GM19463 (cell line): ENCODE data around the gene SMYD3.

Experiments
- ATAC-seq: cut with Tn5 transposase; IDR thresholded peaks from one replicate; pipeline ENCODE4 v1.9.1; 2021; ENCODE audit warnings: mild to moderate bottlenecking, moderate library complexity; ENCODE audit not compliant: unreplicated experiment

Gene SMYD3

DNA sequence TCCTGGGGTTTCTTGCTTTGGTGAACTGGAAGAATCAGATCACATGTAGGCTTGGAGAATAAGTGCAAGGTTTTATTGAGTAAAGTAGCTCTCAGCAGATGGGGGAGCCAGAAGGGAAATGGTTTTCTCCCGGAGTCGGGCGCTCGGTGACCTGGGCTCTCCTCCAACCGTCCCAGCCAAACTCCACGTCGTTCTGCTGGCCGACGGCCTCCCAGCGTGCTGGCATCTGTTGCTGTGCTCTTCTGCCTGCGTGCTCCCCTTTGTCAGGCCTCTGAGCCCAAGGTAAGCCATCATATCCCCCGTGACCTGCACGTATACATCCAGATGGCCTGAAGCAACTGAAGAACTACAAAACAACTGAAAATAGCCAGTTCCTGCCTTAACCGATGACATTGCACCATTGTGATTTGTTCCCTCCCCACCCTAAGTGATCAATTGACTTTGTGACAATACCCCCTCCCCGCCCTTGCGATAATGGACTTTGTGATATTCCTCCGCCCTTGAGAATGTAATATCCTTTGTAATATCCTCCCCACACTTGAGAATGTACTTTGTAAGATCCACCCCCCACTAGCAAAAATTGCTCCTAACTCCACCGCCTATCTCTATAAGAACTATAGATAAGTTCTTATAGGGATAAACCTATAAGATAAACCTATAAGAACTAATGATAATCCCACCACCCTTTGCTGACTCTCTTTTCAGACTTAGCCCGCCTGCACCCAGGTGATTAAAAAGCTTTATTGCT lies 88.3 kb downstream of the SMYD3 start:
- no peak for ATAC-seq

DNA sequence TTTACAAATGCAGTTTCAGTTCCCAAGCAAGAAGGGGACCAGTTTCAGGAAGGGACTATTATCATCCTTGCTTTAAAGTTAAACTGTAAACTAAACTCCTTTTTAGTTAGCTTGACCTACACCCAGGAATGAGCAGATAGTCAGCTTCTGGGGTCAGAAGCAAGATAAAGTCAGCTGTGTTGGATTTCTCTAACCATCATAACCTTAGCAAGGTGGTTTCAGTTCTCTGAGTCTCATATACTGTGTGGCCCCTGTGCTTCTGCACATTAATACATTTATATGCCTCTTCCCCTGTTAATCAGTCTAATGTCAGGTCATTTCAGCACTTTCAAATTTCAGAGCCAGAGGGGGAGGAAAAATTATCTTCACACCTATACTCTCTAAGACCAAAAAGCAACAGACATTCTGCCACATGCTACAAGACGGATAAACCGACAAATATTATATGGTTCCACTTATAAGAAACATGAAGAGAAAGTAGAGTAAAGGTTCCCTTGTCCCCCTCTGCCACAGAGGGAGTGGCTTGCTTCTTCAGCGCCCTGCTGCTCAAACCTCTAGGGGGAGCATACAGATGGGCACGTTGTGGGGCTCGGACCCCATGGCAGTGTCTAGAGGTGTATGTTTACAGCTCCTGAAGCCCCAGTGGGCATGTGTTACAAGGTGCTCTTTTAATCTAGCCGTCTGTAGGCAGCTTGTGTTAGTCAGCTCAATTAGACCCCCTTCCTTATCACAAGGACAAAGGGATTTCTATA lies 89.1 kb downstream of the SMYD3 start:
- ATAC-seq = peak; percentile 73

DNA sequence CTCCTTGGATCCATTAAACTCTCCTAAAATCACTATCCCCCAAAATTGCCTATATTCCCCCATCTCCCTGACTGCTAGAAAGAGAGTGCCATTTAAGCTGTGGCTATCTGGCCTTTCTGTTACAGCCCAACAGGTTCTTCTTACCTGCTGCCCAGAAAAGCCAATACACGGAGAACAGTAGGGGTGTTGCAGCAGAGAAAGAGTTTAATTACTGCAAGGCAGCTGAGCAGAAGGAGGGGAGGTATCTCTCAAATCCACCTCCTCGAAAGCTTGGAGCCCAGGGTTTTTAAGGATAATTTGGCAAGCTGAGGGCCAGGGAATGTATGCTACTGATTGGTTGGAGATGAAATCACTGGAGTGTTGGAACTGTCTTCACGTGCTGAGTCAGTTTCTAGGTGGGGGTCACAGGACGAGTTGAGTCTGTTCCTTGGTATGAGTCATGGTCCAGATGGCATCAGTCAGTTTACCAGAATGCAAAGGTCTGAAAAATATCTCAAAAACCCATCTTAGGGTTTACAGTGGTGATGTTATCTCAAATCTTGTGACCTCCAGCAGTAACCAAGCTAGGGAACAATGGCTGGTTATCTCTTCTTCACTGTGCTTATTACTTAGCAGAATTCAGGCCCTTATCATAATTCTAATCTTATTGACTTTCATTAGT lies 89.8 kb downstream of the SMYD3 start:
- peak; percentile 32 for ATAC-seq

DNA sequence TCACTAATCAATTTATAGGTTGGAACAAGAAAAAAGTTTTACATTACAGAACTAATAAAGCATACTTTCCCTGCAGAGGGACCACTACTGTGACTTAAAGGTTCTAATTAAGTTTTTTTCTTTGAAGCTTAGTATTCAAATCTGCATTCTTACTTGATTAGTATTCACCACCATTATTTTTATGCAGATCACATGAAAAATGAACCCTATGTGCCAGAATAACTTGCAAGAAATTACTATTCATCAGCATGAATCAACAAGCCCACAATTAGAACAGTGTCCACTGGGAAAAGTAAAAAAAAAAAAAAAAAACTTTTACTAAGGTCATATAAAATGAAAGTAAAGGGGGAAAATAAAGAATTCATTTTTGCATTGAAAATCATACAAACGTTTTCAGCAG lies 90.8 kb downstream of the SMYD3 start:
- ATAC-seq = no peak

DNA sequence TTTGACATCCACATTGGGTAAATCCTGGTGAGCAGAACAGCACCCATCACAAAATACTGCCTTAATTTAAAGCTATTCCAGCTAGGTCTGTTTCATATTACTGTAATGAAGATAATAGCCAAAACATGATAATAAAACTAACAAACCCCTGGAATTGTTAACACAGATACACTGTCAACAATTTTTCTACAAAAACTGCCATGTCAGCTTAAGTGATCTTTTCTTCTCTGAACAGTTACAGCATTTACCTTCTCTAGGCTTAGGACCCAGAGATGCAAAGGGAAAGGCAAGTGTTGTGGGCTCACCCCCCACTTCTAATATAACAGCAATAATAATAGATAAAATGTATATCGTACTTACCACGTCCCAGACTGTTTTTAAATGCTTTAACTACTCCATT lies 92.1 kb downstream of the SMYD3 start:
- ATAC-seq = no peak

DNA sequence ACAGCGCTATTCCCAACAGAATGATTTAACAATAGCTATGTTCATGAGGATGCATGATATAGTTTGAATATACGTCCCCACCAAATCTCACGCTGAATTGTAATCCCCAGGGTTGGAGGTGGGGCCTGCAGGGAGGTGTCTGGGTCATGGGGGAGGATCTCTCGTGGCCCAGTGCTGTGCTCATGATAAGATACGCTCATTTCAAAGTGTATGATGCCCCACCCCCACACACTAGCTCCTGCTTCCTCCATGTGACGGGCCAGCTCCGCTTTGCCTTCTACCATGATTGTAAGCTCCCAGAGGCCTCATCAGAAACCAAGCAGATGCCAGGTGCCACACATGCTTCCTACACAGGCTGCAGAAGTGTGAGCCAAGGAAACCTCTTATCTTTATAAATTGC lies 93.6 kb downstream of the SMYD3 start:
- ATAC-seq = no peak

DNA sequence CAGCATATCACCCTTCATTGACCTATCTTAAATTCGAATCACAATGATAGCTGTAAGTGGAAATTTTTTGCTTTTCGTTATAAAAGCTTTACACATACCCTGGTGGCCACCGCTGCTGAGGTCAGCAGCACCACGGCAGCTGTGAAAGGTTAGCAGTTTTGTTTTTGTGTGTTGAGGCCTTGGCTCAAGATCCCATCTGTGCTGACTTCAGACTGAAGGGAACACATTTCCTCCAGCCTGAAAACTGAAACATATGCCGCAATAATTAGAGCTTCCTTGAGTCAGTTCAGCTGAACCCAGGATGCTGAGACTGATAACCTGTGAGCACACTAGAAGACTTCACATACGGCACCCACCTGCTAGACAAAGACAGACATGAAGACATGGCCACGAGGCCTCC lies 103.0 kb downstream of the SMYD3 start:
- no peak for ATAC-seq

DNA sequence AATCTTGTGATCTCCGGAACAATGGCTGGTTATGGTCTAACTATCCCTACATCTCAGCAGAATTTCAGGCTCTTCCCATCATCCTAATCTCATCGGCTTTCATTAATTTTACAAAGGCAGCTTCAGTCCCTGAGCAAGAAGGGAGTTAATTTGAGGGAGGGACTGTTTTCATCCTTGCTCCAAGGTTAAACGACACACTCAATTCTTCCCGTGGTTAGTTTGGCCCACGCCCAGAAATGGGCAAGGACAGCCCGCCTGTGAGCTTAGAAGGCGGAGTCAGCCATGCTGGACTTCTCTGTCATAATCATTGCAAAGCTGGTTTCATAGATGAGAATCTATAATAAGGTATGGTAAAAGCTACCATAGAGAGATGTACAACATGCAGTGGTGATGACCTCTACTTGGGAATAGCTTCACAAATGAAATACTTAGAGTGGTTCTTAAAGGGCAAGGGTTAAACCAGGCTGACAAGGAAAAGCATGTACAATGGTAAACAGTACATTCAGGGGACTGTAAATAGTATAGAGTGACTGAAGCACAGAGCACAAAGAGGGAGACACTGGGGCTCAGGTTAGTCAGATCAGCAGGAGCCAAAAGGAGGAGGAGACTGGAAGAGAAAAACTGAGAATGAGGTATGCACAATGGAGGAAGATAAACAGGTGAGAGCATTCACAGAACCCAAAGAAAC lies 108.8 kb downstream of the SMYD3 start:
- no peak for ATAC-seq

DNA sequence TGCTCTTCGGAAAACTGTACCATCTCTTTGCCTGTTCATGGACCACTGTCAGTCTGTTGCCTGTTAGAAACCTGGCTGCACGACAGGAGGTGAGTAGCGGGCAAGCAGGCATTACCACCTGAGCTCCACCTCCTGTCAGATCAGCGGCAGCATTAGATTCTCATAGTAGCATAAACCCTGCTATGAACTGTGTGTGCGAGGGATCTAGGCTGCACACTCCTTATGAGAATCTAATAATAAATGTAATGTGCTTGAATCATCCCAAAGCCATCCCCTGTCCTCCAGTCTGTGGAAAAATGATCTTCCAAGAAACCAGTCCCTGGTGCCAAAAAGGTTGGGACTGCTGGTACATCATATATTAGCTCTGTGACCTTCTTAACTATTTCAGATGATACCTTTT lies 110.0 kb downstream of the SMYD3 start:
- ATAC-seq = no peak

DNA sequence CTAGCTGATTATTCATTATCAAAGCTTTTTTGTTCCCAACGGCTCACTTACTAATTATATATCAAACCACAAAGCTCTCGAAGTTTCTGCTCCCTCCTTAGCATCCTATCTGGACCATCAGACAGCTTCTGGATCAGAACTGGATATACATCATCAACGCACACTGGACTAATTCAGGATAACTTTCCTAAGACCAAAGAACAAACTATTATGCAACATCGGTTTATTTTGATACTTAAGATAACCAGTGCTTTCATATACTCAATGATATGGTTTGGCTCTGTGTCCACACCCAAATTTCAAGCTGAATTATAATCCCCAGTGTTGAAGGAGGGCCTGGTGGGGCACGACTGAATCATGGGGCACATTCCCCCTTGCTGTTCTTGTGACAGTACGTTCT lies 110.8 kb downstream of the SMYD3 start:
- ATAC-seq = no peak

DNA sequence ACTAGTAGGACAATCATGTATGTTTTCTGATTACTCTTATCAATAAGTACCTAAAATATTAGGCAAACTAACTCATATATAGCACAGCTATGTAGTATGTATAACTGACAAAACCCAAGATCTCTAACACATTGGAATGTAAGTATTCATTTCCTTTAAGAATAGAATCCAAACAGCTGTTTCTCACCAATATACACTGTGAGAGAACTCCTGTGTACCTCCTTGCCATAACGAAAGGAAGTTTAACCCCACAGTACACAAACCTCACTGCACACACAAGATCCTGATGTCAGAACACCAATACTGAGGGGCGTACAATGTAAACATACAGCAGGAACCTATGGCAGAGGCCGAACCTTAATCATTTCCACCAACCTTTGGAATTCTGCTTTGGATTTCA lies 113.0 kb downstream of the SMYD3 start:
- no peak for ATAC-seq

DNA sequence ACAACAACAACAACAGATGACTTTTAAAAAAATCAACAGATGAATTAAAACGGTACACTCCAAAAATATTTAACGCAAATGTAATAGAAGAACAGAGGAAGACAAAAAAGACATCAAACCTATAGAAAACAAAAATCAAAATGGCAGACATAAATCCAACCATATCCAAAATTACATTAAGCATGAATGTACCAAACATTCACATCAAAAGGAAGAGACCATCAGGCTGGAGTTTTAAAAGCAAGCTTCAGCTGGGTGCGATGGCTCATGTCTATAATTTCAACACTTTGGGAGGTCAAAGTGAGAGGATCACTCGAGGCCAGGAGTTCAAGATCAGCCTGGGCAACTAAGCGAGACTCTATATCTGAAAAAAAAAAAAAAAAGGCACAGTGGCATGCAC lies 116.2 kb downstream of the SMYD3 start:
- no peak for ATAC-seq

DNA sequence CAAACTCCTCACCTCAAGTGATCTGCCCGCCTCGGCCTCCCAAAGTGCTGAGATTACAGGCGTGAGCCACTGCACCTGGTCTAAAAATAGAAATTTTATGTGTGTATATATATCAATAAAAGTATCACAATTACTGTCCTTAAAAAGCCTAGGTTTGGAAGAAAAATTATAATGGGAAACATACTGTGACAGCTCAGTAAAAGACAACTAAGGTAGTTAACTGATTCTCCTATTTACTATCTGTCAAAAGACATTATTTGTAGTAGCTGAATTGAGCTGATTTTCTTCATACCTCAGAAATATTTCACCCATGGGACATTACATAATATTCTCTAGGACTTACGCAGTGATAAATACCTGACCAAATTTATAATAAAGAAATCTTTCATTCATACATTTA lies 122.5 kb downstream of the SMYD3 start:
- no peak for ATAC-seq

DNA sequence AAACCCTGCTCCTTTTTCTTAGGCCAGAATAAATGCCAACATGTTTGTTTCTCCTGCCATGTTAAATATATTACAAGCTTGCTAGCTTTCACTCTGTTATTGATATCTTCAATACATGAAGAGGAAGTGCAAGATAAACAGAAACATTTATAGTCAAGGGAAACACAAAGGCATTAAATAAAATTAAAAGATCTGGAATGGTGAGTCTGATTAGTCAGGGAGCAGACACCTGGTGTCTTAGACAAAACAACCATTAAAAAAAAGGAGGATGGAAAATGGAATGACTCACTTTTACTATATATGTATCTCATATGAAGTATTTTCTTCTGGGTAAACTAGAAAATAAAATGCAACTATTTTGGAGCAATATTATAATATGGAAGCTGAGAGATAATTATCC lies 123.3 kb downstream of the SMYD3 start:
- ATAC-seq = no peak

DNA sequence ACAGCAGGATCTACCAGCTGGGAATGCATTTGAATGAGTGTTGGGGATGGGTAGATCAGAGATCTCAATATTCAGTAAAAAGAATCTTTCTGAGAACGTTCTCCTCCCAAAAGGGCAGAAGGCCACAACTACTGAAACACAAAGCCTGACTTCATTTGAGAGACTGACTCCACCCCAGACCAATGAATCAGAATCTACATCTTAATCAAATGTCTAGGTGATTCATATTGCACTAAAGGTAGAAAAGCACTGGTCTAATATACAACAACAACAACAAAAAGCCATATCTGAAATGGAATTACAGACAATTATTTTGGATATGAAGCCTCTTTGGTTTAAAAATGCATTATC lies 123.9 kb downstream of the SMYD3 start:
- no peak for ATAC-seq

DNA sequence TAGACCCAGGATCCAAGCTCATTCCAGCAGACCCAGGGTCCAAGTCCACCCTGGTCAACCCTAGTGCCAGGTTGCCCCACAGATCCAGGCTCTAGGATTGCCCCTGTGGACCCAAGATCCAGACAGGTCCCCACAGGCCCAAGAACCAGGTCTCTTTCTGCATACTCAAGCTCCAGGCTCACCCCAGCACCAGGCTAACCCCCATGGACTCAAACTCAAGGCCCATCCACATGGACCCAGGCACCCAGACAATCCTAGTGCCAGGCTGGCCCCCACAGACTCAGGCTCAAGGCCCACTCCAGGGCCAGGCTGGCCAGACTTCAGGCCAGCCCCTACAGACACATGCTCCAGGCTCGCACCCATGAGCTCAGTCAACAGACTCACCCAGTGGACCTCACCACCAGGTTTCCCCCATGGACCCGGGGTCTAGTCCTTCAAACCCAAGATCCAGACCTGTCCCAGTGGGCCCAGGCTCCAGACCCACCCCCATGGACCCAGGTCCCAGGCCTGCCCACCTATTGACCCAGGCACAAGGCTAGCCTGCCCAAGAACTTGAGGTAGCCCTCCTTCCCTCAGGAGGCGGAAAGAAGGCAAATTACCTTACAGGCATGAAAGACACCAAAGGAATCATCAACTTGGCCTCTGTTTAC lies 124.4 kb downstream of the SMYD3 start:
- no peak for ATAC-seq

DNA sequence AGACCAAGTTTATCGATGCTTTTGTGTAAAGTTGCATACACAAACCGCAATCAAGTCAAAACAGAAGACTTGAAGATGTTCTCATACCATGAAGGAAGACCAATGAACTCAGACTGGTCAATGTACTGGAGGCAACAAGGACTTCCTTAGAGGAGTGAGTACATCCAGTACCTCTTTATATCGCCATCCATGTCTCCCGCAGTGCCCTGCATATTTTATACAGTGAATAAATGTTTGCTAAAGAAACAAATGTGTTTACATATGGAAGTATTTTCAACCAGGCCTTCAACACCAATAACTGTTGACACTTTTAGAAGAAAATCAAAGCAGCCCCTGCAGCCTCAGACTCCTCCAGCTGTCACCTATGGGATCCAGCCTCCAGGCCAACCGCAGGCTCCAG lies 125.6 kb downstream of the SMYD3 start:
- ATAC-seq = no peak

DNA sequence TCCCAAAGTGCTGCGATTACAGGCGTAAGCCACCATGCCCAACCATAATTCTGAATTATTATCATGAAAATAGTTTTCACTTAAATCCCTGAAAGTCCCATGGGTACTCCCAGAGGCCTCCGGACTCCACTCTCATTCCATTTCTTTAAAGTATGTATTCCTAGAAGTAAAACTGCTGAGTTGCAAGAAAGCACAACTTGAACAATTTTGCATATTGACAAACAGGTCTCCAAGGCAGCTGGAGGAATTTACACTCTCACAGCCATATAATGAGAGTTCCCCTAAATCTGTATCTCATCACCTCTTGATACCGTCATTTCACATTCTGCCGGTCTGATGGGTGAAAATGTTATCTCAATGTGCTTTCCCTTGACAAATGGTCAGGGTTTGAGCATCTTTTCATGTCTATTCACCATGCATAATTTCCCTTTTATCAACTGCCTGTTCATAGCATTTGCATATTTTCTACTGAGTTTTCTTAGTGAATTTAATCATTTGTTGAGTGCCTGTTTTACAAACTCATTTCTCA lies 129.4 kb downstream of the SMYD3 start:
- ATAC-seq = no peak

DNA sequence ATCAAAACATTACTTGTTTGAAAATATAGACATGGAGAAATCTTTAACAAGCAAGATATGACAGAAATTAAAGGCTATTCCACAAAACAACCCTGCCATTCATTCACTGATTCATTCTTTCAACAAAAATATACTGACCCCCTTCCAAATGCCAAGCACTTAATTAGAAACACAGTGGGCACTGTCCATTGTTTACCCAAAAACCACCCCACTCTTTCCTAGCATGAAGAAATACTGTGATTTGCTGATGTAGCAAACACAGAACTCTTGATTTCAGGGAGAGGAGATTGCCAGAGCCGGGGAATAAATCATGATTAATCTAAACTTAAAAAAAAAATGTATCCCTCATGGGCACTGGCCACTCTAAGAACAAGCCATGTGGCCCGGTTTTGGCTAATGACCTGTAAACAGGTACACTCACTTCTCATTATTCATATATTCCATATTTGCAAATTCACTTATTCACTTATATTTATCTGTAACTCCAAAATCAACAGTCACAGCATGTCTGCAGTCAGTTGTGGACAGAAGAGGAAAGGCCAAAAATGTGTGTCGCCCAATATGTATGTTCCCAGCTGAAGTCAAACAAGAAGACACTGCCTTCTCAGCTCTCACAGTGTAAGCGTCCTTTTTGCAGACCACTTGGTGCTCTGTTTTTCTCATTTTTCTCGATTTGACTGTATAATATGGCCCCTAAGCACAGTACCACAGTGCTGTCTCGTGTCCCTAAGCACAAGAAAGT lies 133.1 kb downstream of the SMYD3 start:
- no peak for ATAC-seq

DNA sequence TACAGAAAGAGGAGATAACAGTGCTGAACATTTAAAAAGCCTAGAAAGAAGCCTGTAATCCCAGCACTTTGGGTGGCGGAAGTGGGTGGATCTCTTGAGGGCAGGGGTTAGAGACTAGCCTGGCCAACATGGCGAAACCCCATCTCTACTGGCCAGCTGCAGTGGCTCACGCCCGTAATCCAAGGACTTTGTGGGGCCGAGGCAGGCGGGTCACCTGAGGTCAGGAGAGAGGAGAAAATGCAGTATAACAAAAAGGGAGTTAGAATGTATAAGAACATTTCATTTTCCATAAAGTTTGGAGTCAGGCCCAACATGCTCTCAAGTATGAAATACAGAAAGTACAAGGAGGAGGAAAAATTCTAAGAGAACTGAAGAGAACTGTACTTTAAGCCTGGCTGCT lies 134.5 kb downstream of the SMYD3 start:
- ATAC-seq = no peak
